HepG2 (cell line): ENCODE results near the gene CCDC33. TPM values are rescaled to one million over a fixed set of nuclear protein-coding genes. Genes with fewer than 3 reads are reported as not detected.

Experiments used
- ATF2 ChIP-seq: sonication (generic); formaldehyde crosslinking; IDR thresholded peaks from 2 replicates; pipeline ENCODE4 v1.4.0; 2020; ENCODE audit warnings: missing genetic modification reagents
- CBX2 ChIP-seq, 2 experiments: fragments of 200-600 bp in 1 of 2; sonication (generic); formaldehyde crosslinking in 1 of 2; IDR thresholded peaks; 2 replicates each; pipeline versions ENCODE4 v1.7.0 to v1.8.1; 2018 to 2022; ENCODE audit warnings: low read depth in 2 of 2, low read length in 1 of 2, mild to moderate bottlenecking in 1 of 2, missing genetic modification reagents in 1 of 2
- E2F1 ChIP-seq: sonication (generic); formaldehyde crosslinking; IDR thresholded peaks from 2 replicates; pipeline ENCODE4 v1.5.0; 2020; ENCODE audit warnings: missing genetic modification reagents
- GMEB1 ChIP-seq: sonication (generic); formaldehyde crosslinking; IDR thresholded peaks from 2 replicates; pipeline ENCODE4 v1.5.1; 2020; ENCODE audit warnings: missing genetic modification reagents, mild to moderate bottlenecking, borderline replicate concordance
- MAZ ChIP-seq, 2 experiments: sonication (generic) in 1 of 2; formaldehyde crosslinking in 1 of 2; IDR thresholded peaks; 2 replicates each; pipeline versions ENCODE4 v1.5.0 to v1.6.1; 2012 to 2020; ENCODE audit warnings: low read depth in 2 of 2, mild to moderate bottlenecking in 2 of 2, borderline replicate concordance in 1 of 2, improper control_type of control experiment in 1 of 2, low read length in 1 of 2, missing genetic modification reagents in 1 of 2, moderate library complexity in 1 of 2
- MED13 ChIP-seq: sonication (generic); formaldehyde crosslinking; IDR thresholded peaks from 2 replicates; pipeline ENCODE4 v1.5.0; 2020; ENCODE audit warnings: missing genetic modification reagents
- MYPOP ChIP-seq: sonication (generic); formaldehyde crosslinking; IDR thresholded peaks from 2 replicates; pipeline ENCODE4 v1.8.1; 2023; ENCODE audit warnings: mild to moderate bottlenecking, moderate library complexity, missing genetic modification reagents
- ZNF552 ChIP-seq: sonication (generic); formaldehyde crosslinking; IDR thresholded peaks from 2 replicates; pipeline ENCODE4 v1.9.0; 2022; ENCODE audit warnings: missing genetic modification reagents, mild to moderate bottlenecking, borderline replicate concordance
- ZNF710 ChIP-seq: sonication (generic); formaldehyde crosslinking; IDR thresholded peaks from 2 replicates; pipeline ENCODE4 v1.5.0; 2020; ENCODE audit warnings: mild to moderate bottlenecking, missing genetic modification reagents, borderline replicate concordance
- ZSCAN5A ChIP-seq: sonication (generic); formaldehyde crosslinking; IDR thresholded peaks from 2 replicates; pipeline ENCODE4 v1.8.0; 2022; ENCODE audit warnings: mild to moderate bottlenecking, missing genetic modification reagents, borderline replicate concordance
- ZZZ3 ChIP-seq: sonication (generic); formaldehyde crosslinking; IDR thresholded peaks from 2 replicates; pipeline ENCODE4 v1.4.0; 2020; ENCODE audit warnings: missing genetic modification reagents, mild to moderate bottlenecking, borderline replicate concordance
- polyA plus RNA-seq, 8 experiments: library from polyadenylated mRNA; depleted of rRNA in 3 of 8; stranded (reverse) in 7 of 8; unstranded in 1 of 8; fragments of >200 nt; fragmentation: Illumina TruSeq in 4 of 8; extraction: Trizol in 4 of 8; gene quantifications; 2 replicates each; pipeline versions ENCODE4 v1.2.1 to v1.2.3, GENCODE V29; 2011 to 2016; ENCODE audit warnings: low read depth in 4 of 8, missing spikeins in 1 of 8, mixed read lengths in 1 of 8; ENCODE audit not compliant: insufficient read depth in 1 of 8
- total RNA-seq, 5 experiments: library from RNA; depleted of rRNA; stranded (reverse); fragments of >200 nt; fragmentation: Illumina TruSeq; extraction: Trizol; gene quantifications; 2 replicates each; pipeline ENCODE4 v1.2.3, GENCODE V29; 2016; ENCODE audit warnings: low read depth in 1 of 5

Gene CCDC33
- total and polyA plus RNA-seq, 2 of the 13 experiments (the other 11 are each of a cell fraction or from before 2014, with no cell fraction given) = 0.30 TPM; not detected in 1

- TF ChIP-seq E2F1 = no peak
- no peak for TF ChIP-seq MAZ (IDR thresholded peaks at IDR 0.05; ENCODE audit: borderline replicate concordance, low read depth, low read length)
- no peak for TF ChIP-seq MAZ (CRISPR knock-in tag; IDR thresholded peaks at IDR 0.05; ENCODE audit: low read depth)
- TF ChIP-seq ZZZ3 (CRISPR knock-in tag) = no peak
- TF ChIP-seq MED13 (CRISPR knock-in tag) = no peak
- TF ChIP-seq ZSCAN5A (CRISPR knock-in tag) = 0 out of 2 replicates have a peak, but pooled peaks have one; percentile 68
- no peak for TF ChIP-seq ZNF552
- no peak; the same call in 1 of the 2 replicates for TF ChIP-seq ATF2 (CRISPR knock-in tag)
- TF ChIP-seq GMEB1 (CRISPR knock-in tag) = peak; percentile 56; the same call in 1 of the 2 replicates
- TF ChIP-seq CBX2 (IDR thresholded peaks at IDR 0.05; ENCODE audit: low read depth, low read length) = no peak
- TF ChIP-seq CBX2 (CRISPR knock-in tag; IDR thresholded peaks at IDR 0.05; ENCODE audit: low read depth) = no peak
- TF ChIP-seq MYPOP (CRISPR knock-in tag) = peak; percentile 99
- no peak for TF ChIP-seq ZNF710 (CRISPR knock-in tag)
These were observed 129.7 kb downstream of the CCDC33 start (continued) for GRCh38 chr15:74365598-74366445.
